CD4-positive, alpha-beta T cell treated with Interleukin-21 for 1 hour (primary cell): ENCODE measurements around the gene MGAM2.
"Not testable (repeated sequence)": the region's sequence is repeated elsewhere in the genome, so short reads cannot be mapped to it uniquely, and the experiment has no call there.

Source experiments
- DNase-seq: peaks from one replicate; pipeline ENCODE4 v3.0.0-alpha.2; 2020

Gene MGAM2

DNA sequence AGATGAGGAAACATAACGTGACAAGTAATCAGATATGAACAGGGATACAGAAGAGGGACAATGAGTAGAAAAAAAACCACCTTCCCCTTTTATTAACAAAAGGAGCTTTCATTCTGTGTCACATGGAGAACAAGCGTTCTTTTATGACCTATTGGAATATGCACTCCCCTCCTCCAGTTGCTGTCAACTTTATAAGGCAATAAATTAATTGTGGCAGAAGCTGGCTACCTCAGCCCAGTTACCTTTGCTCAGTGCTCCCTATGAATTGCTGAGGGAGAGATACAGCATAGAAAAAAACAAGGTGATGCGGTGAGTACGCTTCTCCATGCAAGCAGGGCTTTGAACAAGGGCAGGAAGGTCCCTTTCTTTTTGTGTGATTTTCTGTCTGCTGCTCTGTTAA is at the start of gene MGAM2:
Gene MGAM2, plus strand, starts transcription at position 220 of the 400 bp plus-strand sequence. CDS start 5,156 bp downstream, outside the sequence.
- DNase-seq: no peak

DNA sequence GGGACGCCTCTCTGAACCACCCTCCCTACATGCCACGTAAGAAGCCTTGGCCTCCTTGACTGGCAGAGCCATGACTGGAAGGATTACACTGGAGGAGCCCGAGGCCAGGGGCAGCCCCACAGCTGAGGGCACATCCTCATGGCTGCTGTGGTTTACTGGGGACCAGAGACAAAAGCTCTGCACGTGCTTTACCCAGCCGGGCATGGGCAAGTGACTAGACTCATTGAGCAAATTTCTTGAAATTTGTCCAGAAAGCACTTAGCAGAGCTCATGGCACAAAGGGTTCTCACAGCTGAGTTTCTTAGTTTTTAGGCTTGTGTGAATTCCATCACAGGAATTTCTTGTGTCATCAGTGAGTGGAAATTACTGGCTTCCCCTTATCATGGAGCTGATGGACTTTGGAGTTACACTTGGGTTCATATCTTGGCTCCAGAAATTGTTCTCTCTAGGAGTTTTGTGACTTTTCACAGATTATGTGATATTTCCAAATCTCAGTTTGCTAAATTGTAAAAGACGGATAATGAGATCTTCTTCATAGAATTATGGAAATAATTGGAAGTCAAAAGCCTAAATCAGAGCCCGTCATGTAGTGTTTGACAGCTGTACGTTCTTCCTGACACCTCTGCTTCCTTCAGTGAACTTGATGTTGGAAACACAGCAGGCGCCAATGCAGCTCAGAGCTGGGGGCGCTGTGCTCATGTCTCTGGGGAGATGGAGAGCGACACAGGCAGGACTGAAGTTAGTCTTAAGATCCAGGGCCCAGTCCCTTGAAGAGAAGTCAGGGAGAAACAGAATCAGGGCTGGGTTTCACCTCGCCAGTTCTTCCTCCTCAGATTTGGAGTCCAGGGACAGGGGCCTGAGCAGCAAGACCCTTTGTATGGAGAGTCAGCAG is 47.7 kb upstream of the MGAM2 start:
- DNase-seq: no peak

DNA sequence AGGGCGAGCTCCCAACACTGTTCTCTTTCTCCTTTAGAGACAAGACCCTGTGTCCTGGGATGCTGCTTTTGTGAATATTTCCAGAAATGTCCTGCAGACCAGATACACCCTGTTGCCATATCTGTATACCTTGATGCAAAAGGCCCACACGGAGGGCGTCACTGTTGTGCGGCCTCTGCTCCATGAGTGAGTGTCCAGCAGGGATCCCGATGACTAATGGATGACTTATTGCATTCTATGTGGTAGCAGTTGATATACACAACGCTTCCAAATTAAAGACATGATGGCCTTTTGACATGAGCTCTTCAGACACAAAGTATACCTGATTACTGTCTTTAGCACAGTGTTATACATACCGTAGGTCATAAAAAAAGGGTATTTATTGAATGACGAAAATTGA is 45.0 kb upstream of the MGAM2 start:
- DNase-seq: no peak

DNA sequence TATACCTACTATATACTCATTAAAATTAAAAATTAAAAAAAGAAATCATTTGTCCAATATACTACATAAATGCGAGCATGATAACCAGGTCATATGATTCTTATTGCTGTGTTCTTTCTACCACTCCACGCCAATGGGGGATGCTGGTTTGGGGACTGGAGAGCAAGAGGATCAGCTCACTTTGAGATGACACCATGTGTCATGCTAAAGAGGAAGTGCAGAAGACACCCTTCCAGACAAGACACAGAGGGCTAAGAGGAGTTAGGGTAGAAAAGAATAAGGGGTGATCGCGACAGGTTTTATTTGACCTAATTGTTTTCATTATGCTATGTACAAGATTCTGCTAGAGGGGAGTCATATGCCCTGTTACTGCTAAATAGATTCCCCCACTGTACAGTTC is 33.8 kb upstream of the MGAM2 start:
- DNase-seq: no peak

DNA sequence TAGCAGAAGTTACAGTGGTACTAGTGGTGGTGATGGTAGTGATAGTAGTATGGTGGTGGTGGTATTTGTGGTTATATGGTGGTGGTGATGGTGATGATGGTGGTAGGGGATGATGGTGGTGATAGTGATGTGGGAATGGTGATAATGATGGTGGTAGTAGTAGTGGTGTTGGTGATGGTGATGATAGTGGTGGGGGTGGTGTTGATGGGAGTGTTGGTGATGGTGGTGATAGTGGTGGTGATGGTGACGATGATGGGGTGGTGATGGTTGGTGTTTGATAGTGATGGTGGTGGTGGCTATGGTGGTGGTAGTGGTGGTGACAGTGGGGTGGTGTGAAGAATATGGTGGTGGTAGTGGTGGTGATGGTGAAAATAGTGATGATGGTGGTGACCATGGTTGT is 27.9 kb upstream of the MGAM2 start:
- no peak for DNase-seq

DNA sequence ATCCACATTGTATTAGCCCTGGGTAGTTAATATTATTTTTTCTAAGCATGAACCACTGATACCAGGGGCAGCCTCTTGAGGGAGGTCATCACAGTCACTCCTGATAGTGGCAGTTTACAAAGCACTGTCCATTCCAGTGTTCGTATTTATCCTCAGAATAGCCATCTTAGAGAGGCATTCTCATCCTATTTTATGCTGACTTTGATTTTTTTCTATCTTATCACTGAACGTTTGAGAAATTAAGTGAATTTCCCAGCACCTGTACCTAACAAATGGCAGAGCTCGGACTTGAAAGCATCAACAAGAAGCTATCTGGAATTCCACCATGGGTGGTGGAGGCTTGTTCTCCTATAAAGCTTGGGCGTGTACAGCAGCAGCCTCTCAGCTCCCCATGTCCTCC is 26.1 kb upstream of the MGAM2 start:
- no peak for DNase-seq

DNA sequence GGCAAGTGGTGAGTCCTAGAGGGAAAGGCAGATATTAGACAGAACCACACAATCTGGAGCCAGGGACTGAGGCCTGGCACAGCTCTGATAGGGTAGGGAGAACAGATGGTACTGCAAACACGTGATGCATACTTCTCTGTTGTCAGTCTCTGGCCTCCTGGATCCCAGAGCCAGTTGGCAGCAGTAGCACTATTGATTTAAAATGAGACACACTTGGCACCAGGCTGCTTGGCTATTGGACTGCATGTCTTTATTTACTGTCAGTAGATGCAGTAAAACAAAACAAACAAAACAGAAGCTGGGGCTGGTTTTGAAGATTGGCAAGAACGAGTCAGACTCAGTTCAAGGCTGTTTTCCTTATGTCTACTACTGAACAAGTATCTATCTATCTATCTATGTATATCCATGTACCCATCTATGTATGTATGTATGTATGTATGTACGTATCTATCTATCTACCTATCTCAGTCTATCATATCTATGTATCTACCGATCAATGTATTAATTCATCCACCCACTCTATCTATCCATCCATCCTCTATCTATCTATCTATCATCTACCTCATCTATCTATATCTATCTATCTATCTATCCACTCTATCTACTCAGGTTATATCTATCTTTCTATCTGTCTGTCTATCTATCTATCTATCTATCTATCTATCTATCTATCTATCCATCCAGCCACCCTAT is 23.4 kb upstream of the MGAM2 start:
- no peak for DNase-seq

DNA sequence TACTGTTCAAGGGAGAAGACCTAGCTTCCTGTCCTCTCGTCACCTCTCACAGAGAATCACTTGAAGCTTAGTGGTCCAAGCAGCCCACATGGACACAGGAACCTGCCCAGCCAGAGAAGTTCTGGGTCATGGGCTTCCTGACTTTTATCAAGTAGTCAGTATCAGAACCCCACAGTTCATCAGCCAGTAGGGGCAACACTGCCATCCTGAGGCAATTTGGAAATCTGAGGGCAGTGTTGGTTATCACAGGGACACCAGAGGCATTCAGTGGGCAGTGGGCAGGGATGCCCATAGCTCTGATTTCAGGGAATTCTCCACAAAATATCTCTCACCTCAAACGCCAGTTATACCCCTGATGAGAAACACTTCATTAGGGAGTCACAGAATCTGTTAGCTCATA is 22.5 kb upstream of the MGAM2 start:
- DNase-seq: no peak

DNA sequence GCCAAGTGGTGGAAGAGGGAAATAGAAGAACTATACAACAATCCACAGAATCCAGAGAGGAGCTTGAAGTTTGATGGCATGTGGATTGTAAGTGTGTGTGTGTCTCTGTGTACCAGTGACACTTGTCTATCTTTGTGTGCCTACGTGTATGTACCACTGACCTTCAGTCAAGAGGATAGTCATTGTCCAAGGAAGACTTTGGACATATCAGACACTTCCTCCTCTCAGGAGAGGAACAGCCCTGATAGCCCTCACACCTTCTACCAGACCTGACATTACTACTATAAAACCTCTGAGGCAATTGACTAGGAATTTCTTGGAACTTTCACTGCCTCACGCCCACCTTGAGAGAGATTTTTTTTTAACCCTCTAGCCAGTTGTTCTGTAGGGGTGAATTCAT is 19.6 kb upstream of the MGAM2 start:
- DNase-seq: no peak

DNA sequence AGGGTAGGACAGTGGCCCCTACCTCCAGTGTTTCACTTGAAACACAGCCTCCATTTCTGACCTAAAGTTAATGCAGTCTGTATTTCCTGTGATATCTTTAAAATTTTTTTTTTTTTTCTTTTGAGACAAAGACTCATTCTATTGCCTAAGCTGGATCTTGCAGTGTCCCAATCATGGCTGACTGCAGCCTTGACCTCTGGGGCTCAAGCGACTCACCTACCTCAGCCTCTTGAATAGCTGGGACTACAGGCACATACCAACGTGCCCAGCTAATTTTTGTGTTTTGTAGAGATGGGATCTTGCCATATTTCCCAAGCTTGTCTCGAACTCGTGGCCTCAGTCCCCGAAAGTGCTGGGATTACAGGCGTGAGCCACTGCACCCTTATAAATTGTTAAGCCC is 16.7 kb upstream of the MGAM2 start:
- no peak for DNase-seq

DNA sequence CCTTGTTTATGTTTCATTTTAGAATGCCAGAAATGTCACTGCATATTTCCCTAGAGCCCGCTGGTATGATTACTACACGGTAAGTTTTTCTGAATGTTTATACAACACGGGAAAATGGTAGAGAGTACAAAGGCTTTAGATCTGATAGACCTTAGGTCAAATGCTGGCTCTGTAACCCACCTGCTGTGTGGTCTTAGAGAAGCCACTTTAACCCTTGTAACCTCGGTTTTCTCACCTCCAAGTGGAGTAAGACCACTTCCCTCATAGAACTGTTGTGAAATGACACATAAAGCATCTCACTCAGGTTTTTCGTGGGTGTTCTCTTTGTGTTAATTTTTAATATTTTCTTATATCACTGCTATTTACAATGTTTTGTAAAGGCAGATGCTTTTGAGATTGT is 13.9 kb upstream of the MGAM2 start:
- DNase-seq: no peak

DNA sequence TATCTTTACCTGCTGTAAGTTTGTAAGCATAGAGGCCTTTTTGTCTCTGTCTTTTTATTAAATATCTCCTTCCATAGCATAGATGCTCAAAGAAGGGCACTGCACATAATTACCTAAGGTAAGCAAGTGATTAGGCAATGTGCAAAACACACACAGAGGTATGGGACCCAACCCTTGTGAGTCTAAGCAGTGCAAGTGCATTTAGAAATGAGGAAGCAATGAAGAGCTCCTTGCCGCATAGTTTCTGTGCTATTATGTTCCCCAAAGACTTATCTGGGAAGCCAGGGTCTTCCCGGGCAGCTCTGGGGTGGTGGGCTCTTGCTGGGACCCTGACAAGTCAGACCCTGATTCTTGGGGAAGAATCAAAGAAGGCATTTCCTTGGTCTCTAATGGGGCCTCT is 13.5 kb upstream of the MGAM2 start:
- DNase-seq: no peak

DNA sequence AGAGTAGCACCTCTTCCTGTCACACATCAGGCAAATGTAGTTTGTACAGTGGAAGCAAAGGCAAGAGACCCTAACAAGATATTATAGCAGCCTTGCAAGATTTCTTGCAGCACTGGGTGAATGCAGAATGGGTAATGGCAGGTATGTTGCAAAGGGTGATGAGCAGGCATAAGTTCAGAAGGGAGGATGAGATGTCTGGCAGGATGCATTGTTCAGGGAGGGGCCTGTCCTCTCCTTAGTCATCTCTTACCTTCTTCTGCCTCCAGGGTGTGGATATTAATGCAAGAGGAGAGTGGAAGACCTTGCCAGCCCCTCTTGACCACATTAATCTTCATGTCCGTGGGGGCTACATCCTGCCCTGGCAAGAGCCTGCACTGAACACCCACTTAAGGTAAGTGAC is 12.2 kb upstream of the MGAM2 start:
- not testable (repeated sequence) for DNase-seq

DNA sequence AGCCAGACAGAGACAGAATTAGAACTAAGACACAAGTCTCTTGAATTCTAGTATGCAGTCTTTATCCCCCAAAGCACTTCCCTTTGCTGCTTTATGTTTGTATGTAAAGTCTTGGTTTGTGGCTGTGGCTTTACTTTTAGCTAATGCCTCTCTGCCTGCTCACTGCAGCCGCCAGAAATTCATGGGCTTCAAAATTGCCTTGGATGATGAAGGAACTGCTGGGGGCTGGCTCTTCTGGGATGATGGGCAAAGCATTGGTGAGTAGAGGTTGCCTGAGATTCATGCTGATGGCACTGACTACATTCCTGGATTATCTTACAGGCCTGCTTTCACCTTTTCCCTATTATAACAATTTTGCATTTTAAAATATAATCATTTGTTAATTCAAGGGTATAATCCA is 10.9 kb upstream of the MGAM2 start:
- DNase-seq: no peak

DNA sequence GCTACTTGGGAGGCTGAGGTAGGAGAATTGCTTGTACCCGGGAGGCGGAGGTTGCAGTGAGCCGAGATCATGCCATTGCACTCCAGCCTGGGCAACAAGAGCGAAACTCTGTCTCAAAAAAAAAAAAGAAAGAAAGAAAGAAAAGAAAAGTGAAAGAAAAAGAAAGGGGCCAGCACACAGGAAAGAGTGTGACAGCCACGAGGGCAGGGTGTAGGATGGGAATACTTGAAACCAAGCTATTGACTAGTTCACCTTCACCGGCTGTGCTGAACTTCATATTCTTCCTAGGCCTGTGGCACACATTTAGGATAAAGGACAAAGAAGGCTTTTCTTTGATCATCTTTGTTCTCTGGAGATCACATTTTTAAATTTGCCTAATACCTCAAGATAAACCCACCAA is 9.7 kb upstream of the MGAM2 start:
- not testable (repeated sequence) for DNase-seq

DNA sequence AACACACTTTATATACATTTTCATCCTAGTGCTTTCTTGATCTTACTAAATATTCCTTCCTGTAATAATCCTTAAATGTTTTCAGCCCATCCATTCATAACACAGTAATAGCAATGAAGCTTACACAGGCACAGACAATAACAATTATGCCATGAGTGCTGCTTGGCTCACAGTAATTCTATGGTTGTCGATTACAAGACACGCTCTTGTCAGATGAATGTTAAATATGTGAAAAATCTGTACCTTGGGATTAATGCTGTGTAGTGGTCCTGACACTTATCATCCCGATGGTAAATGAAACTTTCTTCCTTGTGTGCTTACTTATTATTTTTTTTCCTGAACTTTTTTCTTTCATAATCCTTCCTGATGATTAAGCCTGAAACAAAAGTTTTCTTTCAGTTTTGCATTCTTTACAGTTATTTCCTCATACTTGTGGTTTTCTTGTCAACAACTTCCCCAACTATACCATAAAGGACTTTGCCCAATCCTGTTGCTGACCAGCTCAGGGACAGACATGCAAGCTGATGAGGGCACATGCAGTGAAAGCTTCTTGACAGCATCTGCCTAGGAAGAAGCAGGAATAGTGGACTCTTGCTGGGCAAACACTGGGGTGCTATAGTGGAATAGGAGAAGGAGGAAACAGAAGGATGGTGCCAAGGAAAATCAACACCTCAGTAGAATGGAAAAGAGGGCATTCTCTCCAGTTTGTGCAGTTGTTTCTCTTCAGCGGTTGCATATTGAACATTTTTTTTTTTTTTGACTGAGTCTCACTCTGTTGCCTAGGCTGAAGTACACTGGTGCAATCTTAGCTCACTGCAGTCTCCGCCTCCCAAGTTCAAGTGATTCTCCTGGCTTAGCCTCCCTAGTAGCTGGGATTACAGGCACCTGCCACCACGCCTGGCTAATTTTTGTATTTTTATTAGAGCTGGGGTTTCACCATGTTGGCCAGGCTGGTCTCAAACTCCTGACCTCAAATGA is 6.7 kb upstream of the MGAM2 start:
- no peak for DNase-seq

DNA sequence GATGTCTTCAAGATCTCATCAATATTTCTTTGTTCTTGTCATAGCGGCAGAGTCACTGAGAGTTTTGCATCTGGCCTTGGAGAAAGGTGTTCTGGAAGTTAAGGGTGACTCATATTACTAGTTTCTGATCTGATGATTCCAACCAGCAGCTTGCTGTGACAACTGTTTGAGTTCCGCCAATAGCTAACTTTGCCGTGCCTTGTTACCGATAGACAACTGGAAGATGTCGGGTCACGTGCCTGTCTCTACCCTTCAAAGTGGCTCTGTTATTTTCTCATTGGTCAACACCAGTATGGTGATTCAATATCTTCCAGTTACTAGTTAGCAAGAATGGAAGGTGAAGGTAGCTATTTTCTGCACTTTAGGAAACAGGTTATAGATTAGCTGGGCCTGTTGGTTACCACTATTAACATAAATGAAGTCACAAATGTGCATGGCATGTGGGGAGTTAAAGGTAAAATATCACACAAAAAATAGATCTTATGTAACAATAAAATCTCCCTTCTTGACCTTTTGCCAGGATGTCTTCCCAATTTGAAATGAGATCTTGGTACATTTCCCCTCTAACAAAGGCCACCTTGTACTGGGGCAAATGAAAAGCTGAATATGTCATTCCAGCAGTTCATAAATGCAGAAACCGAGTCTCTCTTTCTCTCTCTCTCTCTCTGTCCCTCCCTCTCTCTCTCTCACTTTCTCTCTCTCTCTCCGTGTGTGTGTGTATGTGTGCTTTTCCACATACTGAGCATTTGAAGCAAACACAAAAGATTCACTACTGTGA is 2.6 kb upstream of the MGAM2 start:
- DNase-seq: no peak

DNA sequence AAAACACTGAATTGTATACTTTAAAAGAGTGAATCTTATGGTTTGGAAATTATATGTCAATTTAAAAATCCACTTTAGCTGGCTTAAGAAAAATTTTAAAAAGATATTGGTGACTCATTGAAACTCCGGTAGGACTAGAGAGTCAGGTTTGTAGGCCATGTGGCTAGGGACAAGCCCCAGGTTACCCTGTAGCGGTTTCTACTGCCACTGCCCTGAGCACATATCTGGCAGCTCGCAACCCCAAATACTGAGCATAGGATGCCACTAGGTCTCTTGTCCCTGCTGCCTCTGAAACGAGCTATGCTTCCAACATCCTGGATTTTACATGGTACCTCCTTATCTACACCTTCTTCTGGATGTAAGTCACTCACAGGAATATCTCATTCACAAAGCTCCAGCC is 1.4 kb upstream of the MGAM2 start:
- DNase-seq: no peak

DNA sequence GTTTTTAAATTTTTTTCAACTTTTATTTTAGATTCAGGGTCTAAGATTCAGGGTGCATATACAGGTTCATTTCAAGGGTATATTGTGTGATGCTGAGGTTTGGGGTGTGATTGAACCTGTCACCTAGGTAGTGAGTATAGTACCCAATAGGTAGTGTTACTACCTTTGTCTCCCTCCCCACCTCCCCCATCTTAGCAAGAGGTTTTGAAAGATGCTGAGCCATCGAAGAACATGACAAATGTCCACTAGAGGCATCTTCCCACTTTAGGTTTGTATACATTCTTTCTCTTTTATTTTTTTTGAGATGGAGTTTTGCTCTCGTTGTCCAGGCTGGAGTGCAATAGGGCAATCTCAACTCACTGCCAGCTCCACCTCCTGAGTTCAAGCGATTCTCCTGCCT is 880 bp upstream of the MGAM2 start:
- no peak for DNase-seq

DNA sequence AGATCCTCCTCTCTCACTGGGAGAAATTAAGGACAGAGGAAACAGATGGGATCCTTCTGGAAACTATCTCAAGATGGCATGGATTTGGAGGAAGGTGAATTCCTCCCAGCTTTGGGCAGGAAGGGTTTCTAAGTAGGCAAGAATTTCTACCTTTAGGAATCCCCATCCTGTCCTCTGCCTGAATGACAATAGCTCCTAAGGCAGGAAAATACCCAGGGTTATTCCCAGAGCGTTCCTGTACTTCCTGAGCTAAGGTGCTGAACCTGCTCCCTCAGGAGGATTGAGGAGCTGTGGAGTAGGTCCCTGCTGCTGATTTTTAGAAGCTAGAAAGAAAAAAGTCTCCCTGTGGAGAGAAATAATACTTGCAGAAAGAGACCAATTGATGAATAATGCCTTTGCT is 568 bp downstream of the MGAM2 start:
- DNase-seq: no peak

DNA sequence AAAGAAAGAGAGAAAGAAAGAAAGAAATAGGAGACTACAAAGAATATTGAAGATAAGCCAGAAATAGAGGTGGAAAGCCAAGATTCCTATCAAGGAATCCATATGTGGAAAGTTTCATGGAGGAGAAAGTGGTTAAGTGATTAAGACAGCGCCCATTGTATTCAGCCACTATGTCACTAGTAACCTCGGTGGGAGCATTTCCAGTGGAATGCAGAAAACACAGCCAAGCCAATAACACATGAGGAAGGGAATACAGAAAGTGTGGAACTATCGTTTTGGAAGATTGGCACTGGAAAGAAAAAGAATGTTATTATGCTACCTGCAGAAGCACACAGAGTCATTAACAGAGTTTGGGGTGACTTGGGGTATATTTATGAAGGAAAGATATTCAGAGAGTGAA is 2.7 kb downstream of the MGAM2 start:
- DNase-seq: no peak

DNA sequence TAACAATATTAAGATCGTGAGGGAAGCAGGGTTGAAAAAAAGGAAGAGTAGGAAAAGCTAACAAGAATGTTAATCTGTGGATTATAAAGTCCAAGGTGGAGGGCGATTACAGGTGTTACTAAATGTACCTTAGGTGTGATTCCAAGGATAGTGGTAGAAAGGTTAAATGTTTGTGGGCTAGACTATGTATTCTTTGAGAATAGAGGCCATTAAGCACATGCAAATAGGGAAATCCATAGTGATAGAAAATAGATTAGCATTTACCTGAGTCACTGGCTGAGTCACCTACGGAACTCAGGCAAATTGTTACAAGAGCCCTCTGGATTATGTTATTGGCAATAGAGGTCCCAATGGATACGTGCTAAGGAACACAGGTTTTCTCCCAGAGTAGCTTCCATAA is 9.0 kb downstream of the MGAM2 start:
- no peak for DNase-seq

DNA sequence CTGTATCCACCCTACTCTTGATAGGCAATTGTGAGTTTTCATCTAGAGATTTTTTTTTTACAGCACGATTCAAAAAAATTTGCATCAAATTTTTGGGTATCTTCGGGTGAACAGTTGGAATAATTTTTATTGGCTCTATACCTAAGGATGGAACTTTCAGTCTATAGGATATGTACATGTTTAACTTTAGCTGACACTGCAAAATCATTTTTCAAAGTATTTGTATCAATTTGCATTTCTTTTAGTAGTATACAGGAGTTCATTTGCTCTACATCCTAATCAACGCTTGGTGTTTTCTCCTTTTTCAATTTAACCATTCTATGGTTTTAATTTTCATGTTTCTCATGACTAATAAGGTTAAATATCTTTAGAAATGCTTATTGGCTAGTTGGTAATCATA is 11.7 kb downstream of the MGAM2 start:
- DNase-seq: no peak
